HUES64 (cell line): Measurements from ENCODE around the gene STXBP6.
"Not testable (repeated sequence)": the region's sequence is repeated elsewhere in the genome, so short reads cannot be mapped to it uniquely, and the experiment has no call there.

Experiments
- H3K27ac ChIP-seq: 2 replicates; pipeline ENCODE4 v1.7.0; 2013; ENCODE audit warnings: low read depth, low read length, inconsistent platforms
- H3K27me3 ChIP-seq: 2 replicates; pipeline ENCODE4 v1.6.1; 2013; ENCODE audit warnings: mild to moderate bottlenecking, low read length; ENCODE audit not compliant: insufficient read depth
- H3K36me3 ChIP-seq: 2 replicates; pipeline ENCODE4 v1.6.1; 2013; ENCODE audit warnings: mild to moderate bottlenecking, low read length; ENCODE audit not compliant: insufficient read depth
- H3K4me1 ChIP-seq: 2 replicates; pipeline ENCODE4 v1.6.1; 2013; ENCODE audit warnings: mild to moderate bottlenecking, low read length, moderate library complexity; ENCODE audit not compliant: insufficient read depth
- H3K4me3 ChIP-seq: 2 replicates; pipeline ENCODE4 v1.5.1; 2013; ENCODE audit warnings: mild to moderate bottlenecking, low read length, moderate library complexity
- H3K9ac ChIP-seq: 2 replicates; pipeline ENCODE4 v1.6.1; 2013; ENCODE audit warnings: mild to moderate bottlenecking, low read depth, low read length
- H3K9me3 ChIP-seq: 2 replicates; pipeline ENCODE4 v1.6.1; 2013; ENCODE audit warnings: low read depth, low read length; ENCODE audit not compliant: insufficient read depth
- WGBS: fragments of 150-250, 120-280 bp; methylation state at CpG from one replicate; pipeline ENCODE4 v1.1.7; 2013; ENCODE audit warnings: missing lambda C conversion rate; 5-methylcytosine and 5-hydroxymethylcytosine counted together

The STXBP6 gene

DNA sequence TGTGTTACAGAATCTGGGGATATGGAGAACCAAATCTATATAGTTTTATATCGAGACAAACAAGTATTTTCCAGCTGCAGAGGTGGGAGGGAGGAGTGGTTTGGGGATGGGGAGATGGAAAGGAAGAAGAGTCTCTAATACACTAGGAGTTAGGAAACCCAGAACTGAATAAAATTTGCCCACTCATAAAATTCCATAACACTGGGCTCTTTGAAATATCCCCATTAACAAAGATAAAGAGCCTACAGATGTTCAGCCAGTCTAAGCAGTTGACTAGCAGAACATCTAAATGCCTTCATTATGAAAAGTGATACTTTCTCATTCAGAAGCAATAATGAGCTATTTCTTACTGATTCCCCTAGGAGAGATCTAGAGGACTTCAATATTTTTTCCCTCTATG is 264.2 kb downstream of the STXBP6 start:
- Histone ChIP-seq H3K27ac (no peak overlapping the region), H3K4me3 (no peak overlapping the region), H3K4me1 (no peaks in the 10 kb centered on the region), H3K9me3 (no peaks in the 10 kb centered on the region), H3K27me3 (no peaks in the 10 kb centered on the region), H3K9ac (no peak overlapping the region), H3K36me3 (no peaks in the 10 kb centered on the region)
- WGBS, result 100% methylated on average over 1 of the region's 1 CpG

DNA sequence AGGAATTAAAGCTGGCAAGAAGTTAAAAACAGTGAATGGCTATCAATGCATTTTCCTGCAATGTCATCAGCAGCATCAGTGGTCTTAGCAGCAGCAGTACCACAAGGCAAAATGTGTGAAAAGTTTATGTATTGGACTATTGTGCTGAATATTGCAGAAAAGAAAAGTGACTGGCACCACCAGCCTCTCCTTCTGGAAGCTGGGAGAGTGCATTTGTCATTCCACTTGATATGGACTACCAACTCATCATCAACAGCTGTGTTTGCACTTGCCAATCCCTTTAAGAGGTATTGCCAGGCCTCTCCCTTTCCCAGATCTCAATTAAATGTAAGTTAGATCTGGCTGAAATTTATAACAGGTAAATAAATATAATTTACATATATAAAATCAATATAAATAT is 265.0 kb downstream of the STXBP6 start:
- no peak overlapping the region for H3K27ac ChIP-seq
- H3K4me3 ChIP-seq, result no peak overlapping the region

DNA sequence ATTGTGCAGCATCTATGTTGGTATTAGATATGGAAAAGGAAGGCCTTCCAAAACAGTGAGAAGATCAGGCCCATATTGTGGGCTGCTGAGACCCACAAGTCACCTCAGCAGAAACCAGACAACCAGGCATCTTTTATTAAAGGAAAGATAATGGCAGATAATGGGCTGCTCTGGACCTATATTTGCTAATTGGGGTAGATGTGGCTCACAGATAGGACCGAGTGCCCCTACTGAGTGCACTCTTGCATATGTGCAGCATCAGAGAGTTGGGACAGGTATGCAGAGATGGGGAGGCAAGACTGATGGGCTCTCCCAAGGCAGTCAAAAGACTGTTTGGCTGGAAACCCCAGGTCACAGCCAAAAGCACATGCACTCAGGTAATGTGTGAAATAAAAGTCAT is 266.2 kb downstream of the STXBP6 start:
- no peaks in the 10 kb centered on the region for H3K36me3 ChIP-seq
- no peak overlapping the region for H3K4me3 ChIP-seq
- no peak overlapping the region for H3K9ac ChIP-seq
- H3K27ac ChIP-seq, result no peak overlapping the region
- H3K27me3 ChIP-seq, result no peaks in the 10 kb centered on the region
- no peaks in the 10 kb centered on the region for H3K9me3 ChIP-seq
- 83% methylated on average over 1 of the region's 1 CpG for WGBS
- no peaks in the 10 kb centered on the region for H3K4me1 ChIP-seq

More for the DNA sequence above, 265.0 kb downstream of the STXBP6 start:
- H3K4me1 ChIP-seq, result no peaks in the 10 kb centered on the region
- H3K36me3 ChIP-seq, result no peaks in the 10 kb centered on the region
- H3K27me3 ChIP-seq, result no peaks in the 10 kb centered on the region
- H3K9me3 ChIP-seq, result no peaks in the 10 kb centered on the region
- H3K9ac ChIP-seq, result no peak overlapping the region

DNA sequence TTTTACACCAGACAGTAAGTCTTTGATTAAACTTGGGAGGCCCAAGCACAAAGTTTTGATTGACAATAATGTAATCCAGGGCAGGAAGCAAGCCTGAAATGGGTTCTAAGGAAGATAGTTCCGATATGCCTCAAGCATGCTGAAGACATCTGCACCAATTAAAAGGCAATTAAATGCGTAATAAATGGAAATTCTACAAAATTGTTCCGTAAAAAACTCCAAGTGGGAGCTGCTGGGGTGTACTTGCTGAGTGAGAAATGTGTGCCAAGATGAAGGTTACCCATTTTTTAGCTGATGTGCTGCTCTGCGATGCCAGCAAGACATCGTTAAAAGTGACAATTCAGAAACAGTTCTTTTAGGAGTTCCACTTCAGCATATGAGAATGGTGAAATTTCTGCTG is 269.7 kb downstream of the STXBP6 start:
- Histone ChIP-seq H3K4me3 (no peak overlapping the region), H3K9ac (no peak overlapping the region), H3K4me1 (peaks cover 7% of the 10 kb centered on the region; the same call in 1 of the 2 replicates), H3K36me3 (no peaks in the 10 kb centered on the region), H3K27ac (no peak overlapping the region), H3K27me3 (no peaks in the 10 kb centered on the region), H3K9me3 (no peaks in the 10 kb centered on the region)
- WGBS, result 92% methylated on average over 5 of the region's 5 CpGs

DNA sequence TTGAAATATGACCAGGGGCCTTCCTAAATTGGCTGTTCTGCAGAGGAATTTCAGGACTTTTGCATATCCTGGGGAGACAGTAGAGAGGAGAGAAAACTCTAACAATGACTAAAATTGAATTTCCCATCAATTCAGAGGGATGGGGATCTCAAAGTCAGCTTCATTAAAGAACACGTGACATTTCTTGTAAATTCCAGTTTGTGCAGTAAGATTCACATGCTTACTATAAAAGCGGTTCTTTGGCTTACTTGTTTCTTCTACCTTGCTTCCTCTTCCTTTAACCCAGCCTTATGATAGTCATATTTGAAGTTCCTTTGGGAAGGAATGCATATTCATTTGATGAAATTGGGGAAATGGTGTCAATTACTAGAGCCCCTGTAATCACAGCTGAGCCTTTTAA is 272.3 kb downstream of the STXBP6 start:
- peaks cover 7% of the 10 kb centered on the region; the same call in 1 of the 2 replicates for H3K4me1 ChIP-seq
- no peaks in the 10 kb centered on the region for H3K36me3 ChIP-seq
- 88% methylated on average over 2 of the region's 2 CpGs for WGBS
- no peaks in the 10 kb centered on the region for H3K9me3 ChIP-seq
- H3K4me3 ChIP-seq, result no peak overlapping the region
- H3K9ac ChIP-seq, result no peak overlapping the region
- H3K27ac ChIP-seq, result no peak overlapping the region
- H3K27me3 ChIP-seq, result no peaks in the 10 kb centered on the region

DNA sequence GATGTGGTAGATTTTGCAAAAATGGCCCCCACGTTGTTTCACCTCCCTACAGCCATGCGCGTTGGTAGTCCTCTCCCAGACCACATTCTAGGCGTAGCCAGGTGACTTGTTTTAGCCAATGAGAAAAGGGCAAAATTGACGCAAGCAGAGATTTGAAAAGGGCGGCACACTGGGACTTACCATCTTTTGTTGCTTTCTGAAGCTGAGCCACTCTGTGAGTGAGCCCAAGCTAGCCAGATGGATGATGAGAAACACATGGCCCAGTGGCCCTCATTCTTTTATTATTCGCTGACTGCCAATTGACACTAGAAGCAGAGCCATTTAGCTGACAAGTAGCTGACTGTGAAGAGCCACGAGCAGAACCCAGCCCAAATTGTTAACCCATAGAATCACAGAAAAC is 274.0 kb downstream of the STXBP6 start:
- 84% methylated on average over 8 of the region's 8 CpGs for WGBS
- Histone ChIP-seq H3K27me3 (no peaks in the 10 kb centered on the region), H3K9me3 (no peaks in the 10 kb centered on the region), H3K4me1 (peaks cover 7% of the 10 kb centered on the region; the same call in 1 of the 2 replicates), H3K27ac (no peak overlapping the region), H3K9ac (no peak overlapping the region), H3K36me3 (no peaks in the 10 kb centered on the region), H3K4me3 (no peak overlapping the region)

DNA sequence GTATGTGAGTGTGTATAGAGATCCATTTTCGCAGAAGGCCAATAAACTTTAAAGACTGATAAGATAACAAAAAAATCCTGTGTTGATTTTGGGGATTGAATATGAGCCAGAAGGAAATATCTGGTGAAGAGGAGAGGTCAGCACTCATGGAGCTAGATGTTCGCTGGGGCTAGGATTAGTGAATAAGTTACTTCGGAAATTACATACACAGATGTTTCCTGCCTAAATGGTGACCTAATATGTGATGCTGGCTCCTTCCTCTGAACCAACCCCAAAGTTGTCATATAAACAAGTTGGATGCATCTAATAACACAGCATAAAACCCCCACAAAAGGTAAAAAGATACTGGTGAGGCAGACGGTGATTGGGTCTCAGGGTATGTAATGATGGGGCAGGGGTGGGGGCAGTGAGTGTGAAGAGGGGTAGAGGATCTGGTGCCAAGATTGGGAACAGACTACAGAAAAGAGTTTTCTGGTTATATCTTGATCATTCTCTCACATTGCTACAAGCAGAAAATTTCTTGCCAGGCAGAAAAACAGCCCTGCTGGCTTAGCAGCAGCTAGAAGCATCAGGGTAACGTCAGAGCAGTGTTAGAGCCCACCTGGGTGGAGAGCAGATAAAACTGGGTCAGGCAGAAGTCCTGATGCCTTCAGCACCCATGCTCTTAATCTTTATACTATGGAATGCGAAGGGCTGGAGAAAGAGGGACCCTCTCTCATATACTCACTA is 275.6 kb downstream of the STXBP6 start:
- Histone ChIP-seq H3K9me3 (no peaks in the 10 kb centered on the region), H3K36me3 (no peaks in the 10 kb centered on the region), H3K27me3 (no peaks in the 10 kb centered on the region), H3K4me3 (no peak overlapping the region), H3K4me1 (peaks cover 7% of the 10 kb centered on the region; the same call in 1 of the 2 replicates), H3K9ac (no peak overlapping the region), H3K27ac (no peak overlapping the region)
- WGBS, result 80% methylated on average over 6 of the region's 6 CpGs

DNA sequence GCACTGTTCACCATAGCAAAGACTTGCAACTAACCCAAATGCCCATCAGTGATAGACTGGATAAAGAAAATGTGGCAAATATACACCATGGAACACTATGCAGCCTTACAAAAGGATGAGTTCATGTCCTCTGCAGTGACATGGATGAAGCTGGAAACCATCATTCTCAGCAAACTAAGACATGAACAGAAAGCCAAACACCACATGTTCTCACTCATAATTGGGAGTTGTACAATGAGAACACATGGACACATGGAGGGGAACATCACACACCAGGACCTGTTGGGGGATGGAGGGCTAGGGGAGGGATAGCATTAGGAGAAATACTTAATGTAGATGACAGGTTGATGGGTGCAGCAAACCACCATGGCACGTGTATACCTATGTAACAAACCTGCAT is 276.4 kb downstream of the STXBP6 start:
- whole genome bisulfite sequencing, result no CpG with 5 or more reads among the region's 1 CpG
- not testable (repeated sequence) for H3K27ac ChIP-seq, H3K36me3 ChIP-seq, H3K4me1 ChIP-seq, H3K9ac ChIP-seq, H3K27me3 ChIP-seq, H3K4me3 ChIP-seq, H3K9me3 ChIP-seq

DNA sequence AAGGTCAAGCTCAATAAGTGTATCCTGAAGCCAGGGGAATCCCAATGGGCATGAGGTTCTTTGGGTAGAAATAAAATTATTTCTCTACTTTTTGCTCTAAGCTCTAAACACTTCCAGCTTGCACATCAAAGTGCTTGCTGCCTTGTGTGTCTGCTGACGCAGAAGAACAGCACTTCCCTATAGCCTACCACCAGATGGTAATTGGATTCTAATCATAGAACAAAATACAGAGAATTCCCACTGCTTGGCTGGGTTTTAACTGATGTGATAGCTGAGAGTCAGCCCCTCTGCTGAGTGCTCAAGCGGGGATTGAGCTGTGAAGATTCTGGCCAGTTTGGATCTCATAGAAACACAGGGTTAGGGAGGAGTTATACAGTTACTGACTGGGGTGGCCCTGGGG is 283.5 kb downstream of the STXBP6 start:
- 50% methylated on average over 2 of the region's 2 CpGs for WGBS
- Histone ChIP-seq H3K36me3 (no peaks in the 10 kb centered on the region), H3K9ac (no peak overlapping the region), H3K4me3 (no peak overlapping the region), H3K4me1 (no peaks in the 10 kb centered on the region), H3K9me3 (no peaks in the 10 kb centered on the region; the same call in 1 of the 2 replicates), H3K27me3 (no peaks in the 10 kb centered on the region), H3K27ac (no peak overlapping the region)

DNA sequence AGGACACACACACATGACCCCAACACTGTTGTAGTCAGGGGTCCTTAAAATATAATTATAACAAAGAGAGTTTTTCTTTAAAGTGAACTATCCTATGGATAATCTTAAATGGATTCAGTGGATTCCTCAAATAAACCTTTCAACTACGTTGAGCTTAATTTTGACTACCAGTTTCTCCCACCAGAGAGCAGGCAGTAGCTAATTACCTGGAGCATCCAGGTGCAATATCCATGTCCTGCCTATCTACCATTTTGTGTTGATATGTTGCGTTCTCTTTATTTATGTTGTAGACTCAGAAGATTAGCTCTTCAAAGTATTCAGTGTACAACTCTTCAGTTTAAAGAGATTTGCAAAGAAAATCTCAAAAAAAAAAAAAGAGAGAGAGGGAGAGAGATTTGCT is 288.8 kb downstream of the STXBP6 start:
- Histone ChIP-seq H3K27ac (no peak overlapping the region), H3K9ac (no peak overlapping the region), H3K27me3 (no peaks in the 10 kb centered on the region), H3K9me3 (no peaks in the 10 kb centered on the region; the same call in 1 of the 2 replicates), H3K4me3 (no peak overlapping the region), H3K4me1 (no peaks in the 10 kb centered on the region), H3K36me3 (no peaks in the 10 kb centered on the region)
- WGBS, result 57% methylated on average over 1 of the region's 2 CpGs
